ENCODE data around the gene ABT1. TPM values are rescaled to one million over a fixed set of nuclear protein-coding genes. Genes with fewer than 3 reads are reported as not detected.
A peak's percentile ranks its signal among the peaks of the same experiment; 100 is the strongest.
"Not testable (repeated sequence)": the region's sequence is repeated elsewhere in the genome, so short reads cannot be mapped to it uniquely, and the experiment has no call there.

The ABT1 gene
- polyA plus RNA-seq (2011; rRNA removed) (16.1 and 18.4 TPM in 2 replicates), polyA minus RNA-seq (2011; rRNA and poly(A)+ RNA removed) (9.2 and 11.0 TPM in 2 replicates)

DNA sequence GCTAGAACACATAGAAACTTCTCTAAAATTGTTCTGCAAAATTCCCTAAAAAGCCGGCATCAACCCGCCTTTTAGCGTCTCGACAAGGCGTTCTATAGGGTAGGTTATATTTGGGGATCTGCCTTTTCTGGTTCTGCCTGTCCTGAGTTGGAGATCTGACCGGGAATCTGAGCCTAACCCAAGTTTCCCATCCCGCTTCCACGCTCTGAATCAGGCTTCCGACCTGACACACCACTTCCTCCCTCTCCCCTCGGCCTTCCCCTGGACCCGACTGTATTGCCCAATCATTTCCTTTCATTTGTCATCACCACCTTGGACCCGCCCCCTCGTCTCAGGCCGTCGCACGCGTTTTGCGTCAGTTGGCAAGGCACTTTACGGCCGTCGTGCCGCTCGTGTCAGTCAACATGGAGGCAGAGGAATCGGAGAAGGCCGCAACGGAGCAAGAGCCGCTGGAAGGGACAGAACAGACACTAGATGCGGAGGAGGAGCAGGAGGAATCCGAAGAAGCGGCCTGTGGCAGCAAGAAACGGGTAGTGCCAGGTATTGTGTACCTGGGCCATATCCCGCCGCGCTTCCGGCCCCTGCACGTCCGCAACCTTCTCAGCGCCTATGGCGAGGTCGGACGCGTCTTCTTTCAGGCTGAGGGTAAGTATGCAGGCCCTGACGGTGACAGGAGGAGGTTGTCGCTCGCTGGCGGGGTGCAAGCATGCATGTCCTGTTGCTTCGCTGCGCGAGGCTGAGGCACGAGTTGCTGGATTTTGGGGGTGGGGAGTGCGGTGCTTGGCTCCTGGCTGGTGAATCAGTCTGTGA lies at the start of gene ABT1:
ABT1 (plus strand) TSS at position 375 of the 810 bp plus-strand sequence; CDS start at position 405, 30 bp downstream.
- peaks cover 4% of the 10 kb centered on the region for H3K36me3 ChIP-seq (ENCODE audit: control insufficient read depth, insufficient read depth, low read length)
- CTCF ChIA-PET, result interaction anchor here (1.1 to 3.8 kb wide), 14 partner anchors 12 to 421 kb away, joined by 4 to 51 read pairs (median 6); partner anchors contain the start of gene HMGN4
- peak; percentile 87 for DNase-seq (ENCODE audit: low read depth)
- POLR2A ChIA-PET, result interaction anchor here (0.7 kb wide), 1 partner anchor 548 kb away, joined by 3 read pairs; no protein-coding TSS in a partner anchor
- H3K27me3 ChIP-seq (ENCODE audit: control insufficient read depth, insufficient read depth, low read length), result no peaks in the 10 kb centered on the region
- no peak for TF ChIP-seq CTCF (IDR thresholded peaks at IDR 0.05; ENCODE audit: insufficient read depth, low read depth, low read length)
- H3K4me3 ChIP-seq (ENCODE audit: low read depth, low read length), result peak within 1 kb of the TSS; percentile 90

GRCh38 chr6:26547363-26547762 lies 49.4 kb upstream of the ABT1 start:
- H3K4me3 ChIP-seq (ENCODE audit: low read depth, low read length); H3K27me3 ChIP-seq (ENCODE audit: control insufficient read depth, insufficient read depth, low read length); DNase-seq (ENCODE audit: low read depth); H3K36me3 ChIP-seq (ENCODE audit: control insufficient read depth, insufficient read depth, low read length); POLR2A ChIA-PET: not testable (repeated sequence)
- CTCF ChIA-PET, result interaction anchor here (0.7 to 0.9 kb wide), 2 partner anchors 206 kb away, joined by 3 to 4 read pairs; no protein-coding TSS in a partner anchor

DNA sequence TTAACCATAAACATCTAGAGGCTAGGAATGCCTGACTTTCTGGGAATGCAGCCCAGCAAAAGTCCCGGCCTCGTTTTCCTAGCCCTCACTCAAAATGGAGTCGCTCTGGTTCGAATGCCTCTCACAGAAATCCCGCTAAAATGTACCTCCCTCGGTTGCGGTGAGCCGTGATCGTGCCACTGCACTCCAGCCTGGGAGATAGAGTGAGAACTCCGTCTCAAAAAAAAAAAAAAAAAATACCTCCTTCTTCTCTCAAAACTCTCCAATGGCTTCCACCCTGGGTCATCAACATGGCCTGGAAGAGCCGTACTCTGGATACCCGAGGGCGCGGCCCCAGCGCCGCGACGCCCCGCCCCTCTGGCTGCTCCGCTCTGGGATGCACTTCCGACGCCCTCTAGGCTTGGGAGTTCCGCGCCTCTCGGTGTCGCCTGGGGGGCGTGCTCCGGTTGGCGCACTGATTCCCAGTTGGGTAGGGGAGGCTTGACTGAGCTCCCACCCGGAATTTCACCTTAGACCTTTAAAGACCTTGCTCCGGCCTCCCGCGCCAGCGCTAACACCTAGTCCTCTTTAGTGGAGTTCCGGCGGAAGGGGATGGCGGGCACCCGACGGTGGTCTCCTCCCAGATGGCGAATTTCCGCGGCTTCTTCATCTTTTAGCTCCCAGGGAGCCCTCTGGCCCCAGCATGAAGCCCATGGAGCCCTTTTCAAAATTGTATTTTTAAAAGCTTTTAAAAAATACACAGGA lies 46.3 kb upstream of the ABT1 start:
- peaks cover 4% of the 10 kb centered on the region; the same call in 1 of the 2 replicates for H3K36me3 ChIP-seq (ENCODE audit: control insufficient read depth, insufficient read depth, low read length)
- ChIA-PET CTCF (interaction anchor here (1.0 to 1.5 kb wide), 3 partner anchors 10 to 209 kb away, joined by 3 to 5 read pairs (median 3); no protein-coding TSS in a partner anchor), POLR2A (no interaction called here)
- H3K27me3 ChIP-seq (ENCODE audit: control insufficient read depth, insufficient read depth, low read length), result no peaks in the 10 kb centered on the region
- DNase-seq (ENCODE audit: low read depth), result no peak
- peak overlapping the region; percentile 46 for H3K4me3 ChIP-seq (ENCODE audit: low read depth, low read length)
- TF ChIP-seq CTCF (IDR thresholded peaks at IDR 0.05; ENCODE audit: insufficient read depth, low read depth, low read length), result peak; percentile 19; the same call in 1 of the 2 replicates

GRCh38 chr6:26552205-26552604 lies 44.5 kb upstream of the ABT1 start:
- POLR2A ChIA-PET, result no interaction called here
- no peak overlapping the region for H3K4me3 ChIP-seq (ENCODE audit: low read depth, low read length)

More at GRCh38 chr6:26552205-26552604, 44.5 kb upstream of the ABT1 start:
- H3K27me3 ChIP-seq (ENCODE audit: control insufficient read depth, insufficient read depth, low read length), result no peaks in the 10 kb centered on the region
- CTCF ChIA-PET, result interaction anchor here (0.6 to 1.3 kb wide), 5 partner anchors 10 to 1259 kb away, joined by 3 to 4 read pairs (median 3); no protein-coding TSS in a partner anchor
- no peak for TF ChIP-seq CTCF (IDR thresholded peaks at IDR 0.05; ENCODE audit: insufficient read depth, low read depth, low read length)
- DNase-seq (ENCODE audit: low read depth), result no peak
- no peaks in the 10 kb centered on the region for H3K36me3 ChIP-seq (ENCODE audit: control insufficient read depth, insufficient read depth, low read length)

Measured in BJ (cell line).